CD14-positive monocyte (primary cell): ENCODE results near the gene ZNF439. TPM values are rescaled to one million over a fixed set of nuclear protein-coding genes. Genes with fewer than 3 reads are reported as not detected.

Experiments
- DNase-seq, 3 donors: peaks; one replicate each; pipeline ENCODE4 v3.0.0-alpha.2; 2011 to 2022
- H2AFZ ChIP-seq: 2 replicates; pipeline ENCODE4 v1.6.0; 2012; ENCODE audit warnings: mild to moderate bottlenecking, low read depth, low read length, inconsistent platforms; ENCODE audit not compliant: insufficient read depth, poor library complexity, severe bottlenecking
- H3K27ac ChIP-seq, 2 donors: 1 replicate in 1 of 2; 2 replicates in 1 of 2; pipeline ENCODE4 v1.5.1; 2012 to 2013; ENCODE audit warnings: low read length in 2 of 2, control low read depth in 1 of 2, inconsistent platforms in 1 of 2, low read depth in 1 of 2, mild to moderate bottlenecking in 1 of 2
- H3K27me3 ChIP-seq, 2 donors: one replicate each; pipeline versions ENCODE4 v1.6.0 to v1.6.1; 2011 to 2013; ENCODE audit warnings: low read length in 2 of 2; ENCODE audit not compliant: control insufficient read depth in 2 of 2, insufficient read depth in 2 of 2
- H3K36me3 ChIP-seq, 2 donors: replicated peaks in 1 of 2; 1 replicate in 1 of 2; 2 replicates in 1 of 2; pipeline versions ENCODE4 v1.5.1 to v1.6.1; 2012 to 2013; ENCODE audit warnings: low read length in 2 of 2, control low read depth in 1 of 2, inconsistent platforms in 1 of 2, mild to moderate bottlenecking in 1 of 2; ENCODE audit not compliant: insufficient read depth in 2 of 2, control insufficient read depth in 1 of 2
- H3K4me1 ChIP-seq, 2 donors: 1 replicate in 1 of 2; 2 replicates in 1 of 2; pipeline versions ENCODE4 v1.5.1 to v1.6.1; 2012 to 2013; ENCODE audit warnings: low read length in 2 of 2, control low read depth in 1 of 2, inconsistent platforms in 1 of 2, mild to moderate bottlenecking in 1 of 2, moderate library complexity in 1 of 2; ENCODE audit not compliant: insufficient read depth in 2 of 2, control insufficient read depth in 1 of 2
- H3K4me2 ChIP-seq: replicated peaks from 2 replicates; pipeline ENCODE3; 2012; ENCODE audit warnings: low read length, moderate library complexity, mild to moderate bottlenecking; ENCODE audit not compliant: poor library complexity, severe bottlenecking; ENCODE audit errors: extremely low read depth
- H3K4me3 ChIP-seq, 3 experiments: fragments of 200-600 bp in 1 of 3; sonication (generic) in 1 of 3; replicated peaks in 1 of 3; 1 replicate in 2 of 3; 2 replicates in 1 of 3; pipeline ENCODE4 v1.5.1; 2011 to 2013; ENCODE audit warnings: low read length in 3 of 3, mild to moderate bottlenecking in 3 of 3, control low read depth in 2 of 3, low read depth in 2 of 3, inconsistent platforms in 1 of 3, moderate library complexity in 1 of 3
- H3K79me2 ChIP-seq: 2 replicates; pipeline ENCODE4 v1.6.0; 2012; ENCODE audit warnings: mild to moderate bottlenecking, control low read depth, inconsistent platforms, low read length, moderate library complexity; ENCODE audit not compliant: insufficient read depth
- H3K9ac ChIP-seq: 2 replicates; pipeline ENCODE4 v1.6.0; 2017; ENCODE audit warnings: low read length, mild to moderate bottlenecking; ENCODE audit not compliant: insufficient read depth, poor library complexity, severe bottlenecking
- H3K9me3 ChIP-seq, 2 donors: replicated peaks in 1 of 2; 1 replicate in 1 of 2; 2 replicates in 1 of 2; pipeline versions ENCODE4 v1.5.1 to v1.6.1; 2012 to 2013; ENCODE audit warnings: low read length in 2 of 2, control low read depth in 1 of 2; ENCODE audit not compliant: control insufficient read depth in 1 of 2, insufficient read depth in 1 of 2
- H4K20me1 ChIP-seq: 2 replicates; pipeline ENCODE4 v1.6.0; 2012; ENCODE audit warnings: mild to moderate bottlenecking, low read length, control low read depth, moderate library complexity; ENCODE audit not compliant: insufficient read depth
- H3K27ac Mint-ChIP-seq, 7 donors: one replicate each; pipeline ENCODE4 v1.8.0; 2020; ENCODE audit warnings: mild to moderate bottlenecking in 7 of 7, mixed read lengths in 7 of 7, moderate library complexity in 6 of 7, inconsistent platforms in 2 of 7
- H3K27me3 Mint-ChIP-seq, 3 donors: one replicate each; pipeline ENCODE4 v1.8.0; 2021 to 2022; ENCODE audit warnings: low read depth in 3 of 3, mild to moderate bottlenecking in 3 of 3, mixed read lengths in 3 of 3, moderate library complexity in 3 of 3, inconsistent platforms in 1 of 3
- H3K36me3 Mint-ChIP-seq, 2 donors: one replicate each; pipeline ENCODE4 v1.8.0; 2020; ENCODE audit warnings: mixed read lengths in 2 of 2, inconsistent platforms in 1 of 2, mild to moderate bottlenecking in 1 of 2
- H3K4me1 Mint-ChIP-seq: one replicate; pipeline ENCODE4 v1.8.0; 2020; ENCODE audit warnings: mild to moderate bottlenecking, mixed read lengths
- H3K4me3 Mint-ChIP-seq, 2 donors: one replicate each; pipeline ENCODE4 v1.8.0; 2020; ENCODE audit warnings: mild to moderate bottlenecking in 2 of 2, mixed read lengths in 2 of 2, moderate library complexity in 1 of 2
- H3K9me3 Mint-ChIP-seq, 7 donors: one replicate each; pipeline ENCODE4 v1.8.0; 2020 to 2022; ENCODE audit warnings: mixed read lengths in 7 of 7, mild to moderate bottlenecking in 6 of 7, moderate library complexity in 6 of 7, inconsistent platforms in 2 of 7
- CTCF ChIP-seq: fragments of 200-600 bp; IDR thresholded peaks from one replicate; pipeline ENCODE4 v1.8.0; 2022; ENCODE audit warnings: antibody characterized with exemption, mild to moderate bottlenecking
- WGBS: methylation state at CpG from one replicate; pipeline ENCODE4 v1.1.5; 2013; ENCODE audit warnings: missing lambda C conversion rate; ENCODE audit not compliant: insufficient coverage; 5-methylcytosine and 5-hydroxymethylcytosine counted together
- intact Hi-C, 2 donors: fragments of 100-400 bp; cut with micrococcal nuclease; formaldehyde crosslinking; loops; one replicate each; pipeline versions ENCODE4 v1.15.0 to v1.15.1; 2023
- polyA plus RNA-seq, 3 donors: library from polyadenylated mRNA; depleted of rRNA in 1 of 3; unstranded in 2 of 3; stranded (reverse) in 1 of 3; fragments of 300-500 nt in 2 of 3; fragments of >200 nt in 1 of 3; fragmentation: Illumina TruSeq in 2 of 3; gene quantifications; 1 replicate in 2 of 3; 2 replicates in 1 of 3; pipeline ENCODE4 v1.2.3, GENCODE V29; 2012 to 2021

The ZNF439 gene
- polyA plus RNA-seq, 3 donors = 0.31 to 2.1 (median 0.82) TPM

GRCh38 chr19:11853358-11853757, 4.8 kb downstream of the ZNF439 start:
- H3K79me2 ChIP-seq = peaks cover 46% of the 10 kb centered on the region
- H3K4me3 ChIP-seq = peak overlapping the region in 1 of 3 experiments; percentile 14
- H3K27ac Mint-ChIP-seq = no peak overlapping the region
- intact Hi-C loops = no loop called here
- no peak overlapping the region for H2AFZ ChIP-seq
- no peak overlapping the region for H3K4me3 Mint-ChIP-seq
- no peak overlapping the region for H3K27ac ChIP-seq
- H3K9ac ChIP-seq = no peak overlapping the region
- H3K4me1 ChIP-seq = peaks cover 11 to 15% of the 10 kb centered on the region in 2 donors
- no peaks in the 10 kb centered on the region for H4K20me1 ChIP-seq
- no peak for DNase-seq
- peaks cover 0 to 36% of the 10 kb centered on the region in 2 donors for H3K36me3 ChIP-seq
- peaks cover 7 to 41% of the 10 kb centered on the region in 2 donors for H3K36me3 Mint-ChIP-seq
- peaks cover 14% of the 10 kb centered on the region for H3K4me1 Mint-ChIP-seq
- H3K27me3 Mint-ChIP-seq = peaks cover 0 to 2% (median under 1%) of the 10 kb centered on the region in 3 donors
- WGBS = 100% methylated on average over 2 of the region's 3 CpGs
- H3K9me3 Mint-ChIP-seq = peaks cover 42 to 82% (median 72%) of the 10 kb centered on the region in 7 donors
- no peaks in the 10 kb centered on the region for H3K27me3 ChIP-seq
- no peak for TF ChIP-seq CTCF
- no peak overlapping the region for H3K4me2 ChIP-seq
- H3K9me3 ChIP-seq = peaks cover 72 to 75% of the 10 kb centered on the region in 2 donors

- Mint-ChIP-seq H3K4me3 (no peak overlapping the region), H3K27me3 (peaks cover 0 to 2% (median 0%) of the 10 kb centered on the region in 3 donors), H3K9me3 (peaks cover 46 to 95% (median 87%) of the 10 kb centered on the region in 7 donors), H3K27ac (no peak overlapping the region), H3K36me3 (peaks cover 8 to 38% of the 10 kb centered on the region in 2 donors), H3K4me1 (no peaks in the 10 kb centered on the region)
- 98% methylated on average over 7 of the region's 12 CpGs for WGBS
- Histone ChIP-seq H3K4me2 (no peak overlapping the region), H2AFZ (no peak overlapping the region), H4K20me1 (no peaks in the 10 kb centered on the region), H3K9ac (no peak overlapping the region), H3K9me3 (peaks cover 83 to 97% of the 10 kb centered on the region in 2 donors), H3K27me3 (no peaks in the 10 kb centered on the region), H3K4me1 (no peaks in the 10 kb centered on the region), H3K79me2 (peaks cover 25% of the 10 kb centered on the region), H3K4me3 (no peak overlapping the region), H3K27ac (no peak overlapping the region), H3K36me3 (peaks cover 0 to 42% of the 10 kb centered on the region in 2 donors)
- intact Hi-C loops = no loop called here
- no peak for DNase-seq
- TF ChIP-seq CTCF = no peak
Observed at GRCh38 chr19:11856596-11857250, 8.2 kb downstream of the ZNF439 start.
